GM19455 (cell line): ENCODE data around the gene PPP2R2D.
"Not testable (repeated sequence)": the region's sequence is repeated elsewhere in the genome, so short reads cannot be mapped to it uniquely, and the experiment has no call there.

Experiments
- ATAC-seq: cut with Tn5 transposase; IDR thresholded peaks from one replicate; pipeline ENCODE4 v1.9.1; 2021; ENCODE audit not compliant: unreplicated experiment

The PPP2R2D gene

DNA sequence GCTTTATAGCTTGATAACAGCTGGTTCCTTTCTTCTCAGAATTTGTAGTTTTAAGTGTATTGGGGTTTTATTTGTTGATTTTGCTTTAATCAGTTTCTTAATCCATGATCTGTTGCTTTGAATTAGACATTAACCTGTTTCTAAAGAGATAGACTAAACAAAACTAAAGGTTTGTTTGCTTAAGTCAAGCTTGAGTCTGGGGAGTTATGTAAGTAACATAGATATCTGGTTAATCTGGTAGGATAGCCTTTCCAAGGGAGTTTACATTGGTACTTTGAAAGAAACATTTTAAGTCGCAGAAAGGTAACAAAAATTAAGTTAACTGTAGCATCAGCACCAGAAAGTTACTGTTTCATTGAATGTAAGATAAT, 5.4 kb downstream of the PPP2R2D start:
- no peak for ATAC-seq

DNA sequence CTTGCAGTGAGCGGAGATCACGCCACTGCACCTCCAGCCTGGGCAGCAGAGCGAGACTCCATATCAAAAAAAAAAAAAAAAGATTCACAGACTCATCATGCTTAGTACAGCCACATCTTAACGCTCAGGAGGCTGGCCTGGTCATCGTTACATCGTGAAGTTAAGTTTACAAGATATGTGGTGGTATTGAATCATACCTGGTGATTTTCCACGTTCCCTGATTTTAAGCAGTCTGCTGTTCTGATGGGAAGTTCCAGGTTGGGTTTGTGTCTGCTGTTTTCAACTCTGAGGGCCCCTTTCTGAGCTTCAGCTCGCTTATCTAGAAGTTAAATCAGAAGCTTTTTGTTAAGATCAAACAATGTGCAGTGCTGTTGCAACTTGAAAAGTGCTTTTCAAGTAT, 6.9 kb downstream of the PPP2R2D start:
- ATAC-seq = no peak

DNA sequence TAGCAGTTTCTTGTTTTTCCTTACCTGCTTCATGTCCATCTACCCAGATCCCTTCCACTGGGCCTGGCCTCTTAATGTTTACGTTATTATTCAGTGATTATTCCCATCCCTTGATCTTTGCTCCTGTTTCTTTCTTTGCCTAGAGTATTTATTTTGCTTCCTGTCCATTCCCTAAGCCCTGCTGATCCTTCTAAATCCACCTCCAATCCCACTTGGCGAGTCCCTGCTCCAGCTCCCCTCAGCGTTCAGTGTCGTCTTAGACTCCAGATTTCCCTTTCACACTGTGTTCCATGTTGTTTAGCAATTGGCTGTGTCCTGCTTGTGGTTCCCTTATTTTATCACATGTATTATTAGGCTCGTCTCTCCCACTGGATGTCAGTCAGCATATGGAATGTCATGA, 7.3 kb downstream of the PPP2R2D start:
- ATAC-seq = no peak

DNA sequence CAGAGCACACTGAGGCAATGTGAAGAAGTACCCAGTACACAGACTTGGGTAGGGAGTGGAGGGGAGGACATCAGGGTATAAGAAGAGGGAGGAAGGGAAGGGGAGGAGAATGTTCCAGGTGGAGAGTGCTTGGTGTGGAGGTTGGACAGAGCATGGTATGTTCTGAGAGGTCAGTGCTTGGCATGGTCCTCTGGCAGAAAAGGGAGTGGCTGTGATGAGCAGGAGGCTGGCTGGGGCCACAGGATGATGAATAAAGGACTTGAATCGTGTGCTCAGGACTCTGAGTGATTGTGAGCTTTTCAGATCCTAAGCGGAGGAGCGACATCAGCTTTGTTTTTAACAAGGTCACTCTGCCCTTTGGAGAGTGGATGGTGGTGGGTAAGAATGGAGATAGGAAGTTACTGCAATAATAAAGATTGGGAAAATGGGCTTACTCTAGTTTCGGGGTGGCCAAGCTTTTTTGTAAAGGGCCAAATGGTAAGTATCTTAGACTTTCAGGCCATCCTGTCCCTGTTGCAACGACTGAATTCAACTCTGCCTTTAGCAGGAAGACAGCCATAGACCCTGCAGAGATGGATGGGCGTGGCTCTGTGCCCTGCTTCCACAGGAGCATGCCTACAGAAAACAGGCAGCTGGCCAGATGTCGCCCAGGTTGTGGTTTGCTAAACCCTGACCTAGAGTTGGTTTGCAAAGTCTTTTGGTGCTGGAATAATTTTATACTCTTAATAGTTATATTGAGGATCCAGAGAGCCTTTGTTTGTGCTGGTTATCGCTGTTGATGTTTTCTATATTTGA, 8.4 kb downstream of the PPP2R2D start:
- ATAC-seq = no peak

DNA sequence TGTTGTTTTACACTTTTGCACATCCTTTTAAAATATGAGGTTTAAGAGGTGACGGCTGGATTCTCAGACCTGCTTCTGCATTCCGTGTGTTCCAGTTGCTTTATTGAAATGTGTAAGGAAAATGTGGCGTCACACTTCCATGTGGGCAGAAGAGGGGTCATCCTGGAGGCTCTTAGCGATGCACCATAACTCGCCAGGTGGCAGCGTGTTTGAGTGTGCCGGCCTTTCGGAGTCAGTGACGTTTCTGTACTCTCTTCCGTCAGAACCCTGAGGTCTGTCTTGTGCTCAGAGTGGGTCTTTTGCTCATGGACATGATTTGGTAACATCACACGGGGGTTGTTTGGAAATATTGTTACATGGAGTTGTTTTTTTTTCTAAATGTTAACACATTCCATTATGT, 9.1 kb downstream of the PPP2R2D start:
- no peak for ATAC-seq

DNA sequence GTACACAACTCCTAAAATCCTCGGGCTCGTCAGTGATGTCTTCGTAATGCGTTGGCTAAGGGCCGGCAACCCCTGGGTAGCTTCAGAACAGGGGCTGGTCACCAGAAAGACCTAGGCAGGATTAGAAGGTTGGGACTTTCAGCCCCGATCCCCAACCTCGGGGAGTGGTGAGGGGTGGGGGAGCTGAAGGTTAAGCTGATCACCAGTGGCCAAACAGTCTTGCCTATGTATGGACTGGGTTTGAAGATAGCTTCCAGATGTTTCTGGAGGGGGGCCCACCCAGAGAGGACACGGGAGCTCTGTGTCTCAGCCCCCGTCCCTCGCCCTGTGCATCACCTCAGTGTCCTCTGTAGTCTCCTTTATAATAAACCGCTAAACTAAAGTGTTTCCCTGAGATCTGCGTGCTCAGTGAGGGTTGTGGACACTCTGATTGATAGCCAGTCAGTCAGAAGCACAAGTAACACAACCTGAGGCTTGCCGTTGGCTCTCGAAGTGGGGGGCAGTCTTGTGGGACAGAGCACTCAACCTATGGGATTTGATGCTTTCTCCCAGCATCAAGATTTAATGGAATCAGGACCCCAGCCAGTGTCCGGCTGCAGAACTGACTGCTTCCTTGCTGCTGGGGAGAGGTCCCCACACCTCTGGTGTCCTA, 10.0 kb downstream of the PPP2R2D start:
- ATAC-seq = no peak

DNA sequence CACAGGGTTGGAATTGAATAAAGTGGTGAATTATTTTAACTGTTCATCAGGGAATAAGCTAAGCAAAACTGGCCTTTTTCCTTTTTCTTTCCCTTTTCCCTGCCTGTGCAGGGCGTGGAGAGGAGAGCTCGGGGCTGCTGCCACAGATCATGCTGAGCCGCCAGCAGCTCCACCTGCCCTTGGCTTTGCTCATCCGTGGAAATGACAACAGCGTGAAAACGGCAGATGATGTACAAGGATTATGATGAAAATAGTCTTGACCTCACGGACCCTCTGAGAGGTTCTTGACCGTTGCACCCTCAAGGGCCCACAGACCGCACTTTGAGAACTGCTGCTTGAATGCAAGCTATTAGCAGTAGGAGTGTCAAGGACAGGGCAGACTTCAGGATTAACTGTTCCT, 10.6 kb downstream of the PPP2R2D start:
- ATAC-seq = no peak

DNA sequence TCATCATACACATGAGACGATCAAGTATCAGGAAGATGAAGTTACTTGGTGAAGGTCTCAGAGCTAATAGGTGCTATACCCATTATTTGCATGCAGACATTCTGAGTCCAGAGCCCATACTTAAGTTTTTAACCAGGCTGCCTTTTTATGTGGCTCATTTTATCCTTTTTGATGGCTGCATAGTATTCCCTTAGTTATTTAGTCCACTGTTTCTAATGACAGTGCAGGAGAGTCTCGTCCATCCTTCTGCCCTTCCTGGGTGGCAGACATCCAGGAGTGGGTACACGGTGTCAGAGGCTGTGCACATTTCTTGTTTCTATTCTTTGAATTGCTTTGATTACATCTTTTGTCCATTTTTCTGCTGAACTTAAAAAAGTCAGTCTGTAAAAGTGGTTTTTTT, 11.8 kb downstream of the PPP2R2D start:
- ATAC-seq = no peak

DNA sequence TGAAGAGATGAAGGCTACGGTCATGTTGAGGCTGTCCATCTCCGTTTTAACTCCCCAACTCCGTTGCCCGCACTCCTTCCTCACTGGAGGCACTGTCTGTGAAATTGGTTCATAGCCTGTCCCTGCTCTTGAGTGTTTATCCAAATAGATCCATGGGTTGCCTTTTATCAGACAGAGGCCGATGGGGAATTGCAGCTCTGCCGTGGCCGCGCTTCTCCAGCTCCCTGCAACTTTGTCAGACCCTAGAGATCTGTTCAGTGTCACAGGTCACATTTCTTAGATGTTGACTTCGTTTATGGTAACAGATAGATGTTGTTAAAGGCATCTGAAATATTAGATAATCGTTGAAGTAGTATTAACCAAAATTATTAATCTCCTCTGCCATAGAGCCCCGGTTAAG, 14.7 kb downstream of the PPP2R2D start:
- no peak for ATAC-seq

DNA sequence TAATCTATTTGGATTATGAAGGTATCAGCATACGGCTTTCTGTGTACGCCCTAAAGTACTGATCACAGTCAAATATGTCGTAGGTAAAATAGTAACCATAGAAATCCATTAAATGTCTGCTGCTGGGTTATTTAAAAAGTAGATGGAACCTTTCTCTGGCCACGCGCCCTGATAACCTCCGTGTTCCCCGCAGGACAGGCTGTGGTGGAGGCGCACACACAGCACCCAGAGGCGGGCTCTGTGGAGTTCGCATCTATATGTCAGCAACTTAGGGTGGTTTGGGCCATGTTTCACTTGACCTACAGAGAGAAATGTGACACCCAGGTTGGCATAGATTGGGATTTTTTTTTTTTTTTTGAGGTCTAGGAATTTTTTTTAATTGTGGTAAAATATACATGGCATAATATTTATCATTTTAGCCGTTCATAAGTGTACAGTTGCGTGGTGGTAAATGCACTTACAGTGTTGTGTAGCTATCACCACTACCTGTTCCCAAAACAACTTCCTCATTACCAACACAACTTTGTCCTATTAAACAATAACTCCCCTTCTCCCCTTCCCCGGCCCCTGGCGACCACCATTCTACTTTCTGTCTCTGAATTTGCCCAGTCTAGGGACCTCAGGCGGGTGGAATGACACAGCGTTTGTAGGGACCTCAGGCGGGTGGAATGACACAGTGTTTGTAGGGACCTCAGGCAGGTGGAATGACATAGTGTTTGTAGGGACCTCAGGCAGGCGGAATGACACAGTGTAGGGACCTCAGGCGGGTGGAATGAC, 15.4 kb downstream of the PPP2R2D start:
- ATAC-seq = no peak

DNA sequence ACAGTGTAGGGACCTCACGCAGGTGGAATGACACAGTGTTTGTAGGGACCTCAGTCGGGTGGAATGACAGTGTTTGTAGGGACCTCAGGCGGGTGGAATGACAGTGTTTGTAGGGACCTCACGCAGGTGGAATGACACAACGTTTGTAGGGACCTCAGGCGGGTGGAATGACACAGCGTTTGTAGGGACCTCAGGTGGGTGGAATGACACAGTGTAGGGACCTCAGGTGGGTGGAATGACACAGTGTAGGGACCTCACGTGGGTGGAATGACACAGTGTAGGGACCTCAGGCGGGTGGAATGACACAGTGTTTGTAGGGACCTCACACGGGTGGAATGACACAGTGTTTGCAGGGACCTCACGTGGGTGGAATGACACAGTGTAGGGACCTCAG, 16.0 kb downstream of the PPP2R2D start:
- not testable (repeated sequence) for ATAC-seq

DNA sequence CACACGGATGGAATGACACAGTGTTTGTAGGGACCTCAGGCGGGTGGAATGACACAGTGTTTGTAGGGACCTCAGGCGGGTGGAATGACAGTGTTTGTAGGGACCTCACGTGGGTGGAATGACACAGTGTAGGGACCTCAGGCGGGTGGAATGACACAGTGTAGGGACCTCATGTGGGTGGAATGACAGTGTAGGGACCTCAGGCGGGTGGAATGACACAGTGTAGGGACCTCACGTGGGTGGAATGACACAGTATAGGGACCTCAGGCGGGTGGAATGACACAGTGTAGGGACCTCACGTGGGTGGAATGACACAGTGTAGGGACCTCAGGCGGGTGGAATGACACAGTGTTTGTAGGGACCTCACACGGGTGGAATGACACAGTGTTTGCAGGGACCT, 16.7 kb downstream of the PPP2R2D start:
- ATAC-seq = not testable (repeated sequence)

DNA sequence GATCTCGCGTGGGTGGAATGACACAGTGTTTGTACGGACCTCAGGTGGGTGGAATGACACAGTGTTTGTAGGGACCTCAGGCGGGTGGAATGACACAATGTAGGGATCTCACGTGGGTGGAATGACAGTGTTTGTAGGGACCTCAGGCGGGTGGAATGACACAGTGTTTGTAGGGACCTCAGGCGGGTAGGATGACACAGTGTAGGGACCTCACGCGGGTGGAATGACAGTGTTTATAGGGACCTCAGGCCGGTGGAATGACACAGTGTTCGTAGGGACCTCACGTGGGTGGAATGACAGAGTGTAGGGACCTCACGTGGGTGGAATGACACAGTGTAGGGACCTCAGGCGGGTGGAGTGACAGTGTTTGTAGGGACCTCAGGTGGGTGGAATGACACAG, 18.7 kb downstream of the PPP2R2D start:
- ATAC-seq = not testable (repeated sequence)

DNA sequence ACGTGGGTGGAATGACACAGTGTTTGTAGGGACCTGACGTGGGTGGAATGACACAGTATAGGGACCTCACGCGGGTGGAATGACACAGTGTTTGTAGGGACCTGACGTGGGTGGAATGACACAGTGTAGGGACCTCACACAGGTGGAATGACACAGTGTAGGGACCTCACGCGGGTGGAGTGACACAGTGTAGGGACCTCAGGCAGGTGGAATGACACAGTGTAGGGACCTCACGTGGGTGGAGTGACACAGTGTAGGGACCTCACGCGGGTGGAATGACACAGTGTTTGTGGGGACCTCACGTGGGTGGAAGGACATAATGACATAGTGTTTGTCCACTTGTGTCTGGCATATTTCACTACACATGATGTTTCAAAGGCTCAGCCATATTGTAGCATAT, 19.3 kb downstream of the PPP2R2D start:
- ATAC-seq = no peak

DNA sequence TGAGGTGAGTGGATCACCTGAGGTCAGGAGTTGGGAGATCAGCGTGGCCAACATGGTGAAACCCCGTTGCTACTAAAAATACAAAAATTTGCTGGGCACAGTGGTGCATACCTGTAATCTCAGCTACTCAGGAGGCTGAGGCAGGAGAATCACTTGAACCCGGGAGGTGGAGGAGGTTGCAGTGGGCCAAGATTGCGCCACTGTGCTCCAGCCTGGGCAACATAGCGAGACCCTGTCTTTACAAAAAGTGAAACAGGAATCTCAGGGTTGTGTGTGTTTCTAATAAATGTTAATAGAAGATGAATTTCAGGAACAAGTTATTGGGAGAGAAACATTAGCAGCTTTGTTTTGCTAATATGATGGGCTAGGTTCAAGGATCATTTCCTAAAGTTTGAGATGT, 19.9 kb downstream of the PPP2R2D start:
- no peak for ATAC-seq

DNA sequence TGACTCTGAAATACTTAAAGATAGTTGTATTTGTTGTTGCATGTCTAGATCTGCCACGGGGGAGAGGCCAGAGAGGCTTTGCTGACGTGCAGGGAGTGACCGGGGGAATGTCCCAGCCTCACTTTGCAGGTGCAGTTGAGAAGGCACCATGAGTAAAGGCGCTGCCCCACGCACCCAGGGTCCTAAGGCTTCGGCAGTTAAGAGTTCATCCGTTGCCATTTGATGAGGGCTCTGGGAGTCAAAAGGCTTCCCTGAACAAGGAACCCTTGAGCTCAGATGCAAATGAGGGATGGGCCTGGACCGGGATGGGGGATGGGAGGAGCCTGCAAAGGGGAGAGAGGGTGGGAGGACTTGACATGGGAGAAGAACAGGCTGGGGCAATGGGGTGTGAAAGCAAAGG, 20.4 kb downstream of the PPP2R2D start:
- no peak for ATAC-seq

DNA sequence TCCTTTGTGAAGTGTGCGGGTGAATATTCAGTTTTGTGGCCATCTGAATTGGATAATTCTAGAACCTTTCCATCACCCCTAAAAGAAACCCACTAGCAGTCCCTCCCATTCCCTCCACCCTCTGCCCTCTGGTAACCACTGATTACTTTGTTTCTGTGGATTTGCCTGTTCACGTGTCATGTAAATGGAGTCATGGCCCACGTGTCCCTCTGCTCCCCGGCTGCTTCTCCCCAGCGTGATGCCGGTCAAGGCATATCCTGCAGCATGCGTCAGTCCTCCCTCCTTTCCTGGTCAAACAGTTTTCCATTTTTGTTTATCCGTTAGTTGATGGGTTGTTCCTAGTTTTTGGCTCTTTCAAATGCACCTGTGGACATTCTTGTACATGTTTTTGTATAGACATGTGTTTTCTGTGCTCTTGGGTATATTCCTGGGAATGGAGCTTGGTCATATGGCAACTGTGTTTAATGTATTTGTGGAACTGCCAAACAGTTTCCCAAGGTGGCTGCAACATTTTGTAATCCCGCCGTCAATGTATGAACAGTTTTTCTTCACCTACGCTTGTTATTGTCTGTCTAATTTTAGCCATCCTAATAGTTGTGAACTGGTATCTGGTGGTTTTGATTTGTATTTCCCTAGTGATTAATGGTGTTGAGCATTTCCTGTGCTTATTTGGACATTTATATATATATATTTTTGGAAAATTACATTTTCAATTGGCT, 22.4 kb downstream of the PPP2R2D start:
- no peak for ATAC-seq

DNA sequence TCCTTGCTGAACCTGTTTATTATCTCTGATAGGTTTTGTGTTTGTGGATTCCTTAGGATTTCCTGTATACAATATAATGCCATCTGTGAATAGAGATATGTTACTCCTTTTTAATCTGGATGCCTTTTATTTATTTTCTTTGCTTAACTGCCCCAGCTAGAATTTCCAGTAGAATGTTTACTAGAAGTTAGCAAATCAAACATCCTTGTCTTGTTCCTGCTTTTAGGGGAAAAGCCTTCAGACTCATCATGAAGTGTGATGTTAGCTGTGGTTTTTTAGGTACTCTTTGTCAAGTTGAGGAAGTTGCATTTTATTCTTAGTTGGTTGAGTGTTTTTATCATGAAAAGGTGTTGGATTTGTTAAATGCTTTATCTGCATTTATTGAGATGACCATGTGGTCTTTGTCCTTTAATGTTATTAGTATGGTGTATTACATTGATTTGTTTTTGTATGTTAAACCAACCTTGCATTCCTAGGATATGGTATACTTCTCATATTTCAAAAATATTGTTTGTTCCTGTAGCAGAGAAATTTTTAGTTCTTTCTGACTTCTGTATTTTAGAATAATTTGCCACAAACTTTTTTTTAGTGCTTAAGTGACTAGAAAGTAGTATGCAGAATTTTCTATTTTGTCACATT, 24.3 kb downstream of the PPP2R2D start:
- ATAC-seq = no peak

DNA sequence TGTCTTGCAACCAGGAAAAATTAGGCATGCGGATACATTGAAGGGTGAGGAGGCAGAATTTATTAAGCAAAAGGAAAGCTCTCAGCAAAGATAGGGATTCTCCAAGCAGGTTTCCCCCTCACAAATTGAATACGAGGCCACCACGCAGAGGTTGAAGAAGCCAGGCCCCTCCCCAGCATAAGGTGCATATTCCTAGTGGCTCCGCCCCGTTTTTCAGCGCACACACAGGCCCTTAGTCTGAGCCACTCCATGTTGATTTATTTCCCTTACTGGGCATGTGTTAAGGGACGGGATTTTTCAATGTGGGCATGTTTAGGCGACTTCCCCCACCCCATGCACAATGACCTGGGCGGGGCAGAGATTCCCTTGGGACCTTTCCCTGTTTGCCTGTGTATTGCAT, 24.9 kb downstream of the PPP2R2D start:
- no peak for ATAC-seq

DNA sequence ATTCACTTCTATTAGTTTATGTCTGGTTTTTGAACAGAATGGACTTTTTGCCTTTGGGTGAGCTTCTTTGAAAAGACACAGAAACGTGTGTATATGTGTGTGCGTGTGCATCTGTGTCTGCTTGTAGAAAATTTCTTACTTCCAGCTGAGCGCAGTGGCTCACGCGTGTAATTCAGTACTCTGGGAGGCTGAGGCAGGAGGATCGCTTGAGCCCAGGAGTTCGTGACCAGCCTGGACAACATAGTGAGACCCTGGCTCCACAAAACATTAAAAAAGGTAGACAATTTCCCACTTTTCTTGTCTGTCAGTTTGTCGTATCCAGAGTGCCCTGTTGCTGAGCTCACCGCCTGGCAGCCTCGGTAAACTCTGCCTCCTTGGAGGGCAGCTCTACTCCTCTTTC, 25.4 kb downstream of the PPP2R2D start:
- ATAC-seq = no peak
